Suprapubic skin (tissue), 4 donors: ENCODE results near the gene PSIP1. TPM values are rescaled to one million over a fixed set of nuclear protein-coding genes. Genes with fewer than 3 reads are reported as not detected.

ENCODE experiments used
- DNase-seq, 2 donors: peaks; one replicate each; pipeline ENCODE4 v3.0.0-alpha.2; 2019; ENCODE audit warnings: low spot score in 2 of 2
- H3K27ac ChIP-seq: fragments of 200-600 bp; sonication (generic); one replicate; pipeline ENCODE4 v1.5.1; 2019
- H3K27me3 ChIP-seq: fragments of 200-600 bp; sonication (generic); one replicate; pipeline ENCODE4 v1.5.1; 2019
- H3K36me3 ChIP-seq: fragments of 200-600 bp; sonication (generic); one replicate; pipeline ENCODE4 v1.5.1; 2019
- H3K4me1 ChIP-seq: fragments of 200-600 bp; sonication (generic); one replicate; pipeline ENCODE4 v1.5.1; 2019
- H3K4me3 ChIP-seq: fragments of 200-600 bp; sonication (generic); one replicate; pipeline ENCODE4 v1.5.1; 2019; ENCODE audit warnings: mild to moderate bottlenecking
- H3K9me3 ChIP-seq: fragments of 200-600 bp; sonication (generic); one replicate; pipeline ENCODE4 v1.5.1; 2019
- CTCF ChIP-seq, 2 donors: fragments of 200-600 bp in 1 of 2; fragments of 450-650 bp in 1 of 2; sonication (generic) in 1 of 2; IDR thresholded peaks; one replicate each; pipeline ENCODE4 v1.5.1; 2016 to 2019; ENCODE audit warnings: antibody characterized with exemption in 2 of 2, mild to moderate bottlenecking in 1 of 2, moderate library complexity in 1 of 2
- EP300 ChIP-seq: sonication (generic); formaldehyde crosslinking; IDR thresholded peaks from one replicate; pipeline ENCODE4 v1.6.1; 2017; ENCODE audit warnings: antibody characterized with exemption
- POLR2A ChIP-seq, 2 donors: fragments of 450-650 bp; IDR thresholded peaks; one replicate each; pipeline ENCODE4 v1.6.1; 2017; ENCODE audit warnings: antibody characterized with exemption in 2 of 2, mild to moderate bottlenecking in 2 of 2, moderate library complexity in 2 of 2
- POLR2AphosphoS5 ChIP-seq, 3 donors: sonication (generic); formaldehyde crosslinking; IDR thresholded peaks; one replicate each; pipeline ENCODE4 v1.6.1; 2017; ENCODE audit warnings: antibody characterized with exemption in 3 of 3
- WGBS: methylation state at CpG from one replicate; pipeline ENCODE4 v1.1.5; 2018; 5-methylcytosine and 5-hydroxymethylcytosine counted together
- total RNA-seq, 4 donors: library from RNA; depleted of rRNA; stranded (reverse); fragments of >200 nt; gene quantifications; one replicate each; pipeline ENCODE4 v1.1.0, GENCODE V29; 2016

PSIP1 gene
- total RNA-seq, 4 donors from 2014 or later, result 13.0 to 30.0 (median 16.0) TPM

GRCh38 chr9:15485836-15486666 lies 24.7 kb downstream of the PSIP1 start:
- no peak overlapping the region for H3K27ac ChIP-seq
- no peak overlapping the region for H3K4me3 ChIP-seq
- no peak for DNase-seq
- no peaks in the 10 kb centered on the region for H3K9me3 ChIP-seq
- H3K36me3 ChIP-seq, result peaks cover 3% of the 10 kb centered on the region
- H3K4me1 ChIP-seq, result no peaks in the 10 kb centered on the region
- no peaks in the 10 kb centered on the region for H3K27me3 ChIP-seq
- TF ChIP-seq CTCF (IDR thresholded peaks at IDR 0.05) (peak in 1 of 2 donors; percentile 8), POLR2AphosphoS5 (IDR thresholded peaks at IDR 0.05) (no peak)
- 46% methylated on average over 2 of the region's 2 CpGs for WGBS

- no peak for DNase-seq
- Histone ChIP-seq H3K9me3 (no peaks in the 10 kb centered on the region), H3K36me3 (peaks cover 4% of the 10 kb centered on the region), H3K4me3 (no peak overlapping the region), H3K27ac (no peak overlapping the region), H3K4me1 (no peaks in the 10 kb centered on the region), H3K27me3 (no peaks in the 10 kb centered on the region)
- TF ChIP-seq CTCF (IDR thresholded peaks at IDR 0.05) (no peak), EP300 (no peak), POLR2A (IDR thresholded peaks at IDR 0.05) (no peak), POLR2AphosphoS5 (IDR thresholded peaks at IDR 0.05) (no peak)
- 92% methylated on average over 6 of the region's 6 CpGs for WGBS
Observed at GRCh38 chr9:15484802-15485201, 26.0 kb downstream of the PSIP1 start.

- Histone ChIP-seq H3K27me3 (no peaks in the 10 kb centered on the region), H3K4me1 (no peaks in the 10 kb centered on the region), H3K9me3 (no peaks in the 10 kb centered on the region), H3K27ac (no peak overlapping the region), H3K4me3 (no peak overlapping the region), H3K36me3 (peaks cover 10% of the 10 kb centered on the region)
- no peak for TF ChIP-seq CTCF (IDR thresholded peaks at IDR 0.05)
- no peak for TF ChIP-seq POLR2AphosphoS5 (IDR thresholded peaks at IDR 0.05)
- TF ChIP-seq EP300, result no peak
- TF ChIP-seq POLR2A (IDR thresholded peaks at IDR 0.05), result no peak
- DNase-seq, result no peak
- WGBS, result 38% methylated on average over 1 of the region's 1 CpG
Observed at GRCh38 chr9:15482146-15482545, 28.6 kb downstream of the PSIP1 start.

- no peak for DNase-seq
- Histone ChIP-seq H3K9me3 (no peaks in the 10 kb centered on the region), H3K4me1 (no peaks in the 10 kb centered on the region), H3K36me3 (peaks cover 16% of the 10 kb centered on the region), H3K27ac (no peak overlapping the region), H3K4me3 (no peak overlapping the region), H3K27me3 (no peaks in the 10 kb centered on the region)
- 87% methylated on average over 1 of the region's 1 CpG for WGBS
- no peak for TF ChIP-seq POLR2AphosphoS5 (IDR thresholded peaks at IDR 0.05)
- TF ChIP-seq CTCF (IDR thresholded peaks at IDR 0.05), result no peak
- no peak for TF ChIP-seq EP300
- TF ChIP-seq POLR2A (IDR thresholded peaks at IDR 0.05), result no peak
Observed at GRCh38 chr9:15480028-15480427, 30.7 kb downstream of the PSIP1 start.

GRCh38 chr9:15475923-15476536 lies 34.7 kb downstream of the PSIP1 start:
- no peak for DNase-seq
- peaks cover 24% of the 10 kb centered on the region for H3K36me3 ChIP-seq
- H3K4me3 ChIP-seq, result no peak overlapping the region
- H3K27ac ChIP-seq, result no peak overlapping the region
- WGBS, result 89% methylated on average over 8 of the region's 8 CpGs
- no peaks in the 10 kb centered on the region for H3K4me1 ChIP-seq
- no peaks in the 10 kb centered on the region for H3K27me3 ChIP-seq
- TF ChIP-seq EP300 (no peak), POLR2AphosphoS5 (IDR thresholded peaks at IDR 0.05) (no peak), CTCF (IDR thresholded peaks at IDR 0.05) (no peak), POLR2A (IDR thresholded peaks at IDR 0.05) (no peak)
- no peaks in the 10 kb centered on the region for H3K9me3 ChIP-seq
